ENCODE results near the gene ACP6.

ACP6 gene

GRCh38 chr1:147676311-147677085 is 6.2 kb upstream of the ACP6 start:
- no peaks in the 10 kb centered on the region for H3K36me3 ChIP-seq (ENCODE audit: insufficient read depth, low read length)
- H2AFZ ChIP-seq (ENCODE audit: low read depth, low read length): no peak overlapping the region
- H4K20me1 ChIP-seq (ENCODE audit: insufficient read depth, low read length): no peaks in the 10 kb centered on the region
- no peaks in the 10 kb centered on the region for H3K27me3 ChIP-seq (ENCODE audit: insufficient read depth, low read length, poor library complexity)
- no peak overlapping the region for H3K4me3 ChIP-seq (ENCODE audit: low read depth in 1 of 2, low read length in 2 of 2)
- no peaks in the 10 kb centered on the region for H3K79me2 ChIP-seq (ENCODE audit: insufficient read depth, low read length)
- H3K4me2 ChIP-seq (ENCODE audit: insufficient read depth, low read length): no peak overlapping the region
- no peak overlapping the region for H3K27ac ChIP-seq (ENCODE audit: low read length)
- peaks cover 19% of the 10 kb centered on the region for H3K9me3 ChIP-seq (ENCODE audit: insufficient read depth, low read length, severe bottlenecking)
- ATAC-seq (ENCODE audit: insufficient read depth, low read depth) (no peak), DNase-seq (no peak)
- no peaks in the 10 kb centered on the region for H3K4me1 ChIP-seq (ENCODE audit: insufficient read depth, low read length)
- TF ChIP-seq EZH2 (IDR thresholded peaks at IDR 0.05; ENCODE audit: borderline replicate concordance, low read depth, low read length, severe bottlenecking) (no peak), CTCF (IDR thresholded peaks at IDR 0.05; ENCODE audit: borderline replicate concordance, extremely low read depth, low read length, poor library complexity, severe bottlenecking) (no peak)
- H3K9ac ChIP-seq (ENCODE audit: low read depth, low read length): no peak overlapping the region

DNA sequence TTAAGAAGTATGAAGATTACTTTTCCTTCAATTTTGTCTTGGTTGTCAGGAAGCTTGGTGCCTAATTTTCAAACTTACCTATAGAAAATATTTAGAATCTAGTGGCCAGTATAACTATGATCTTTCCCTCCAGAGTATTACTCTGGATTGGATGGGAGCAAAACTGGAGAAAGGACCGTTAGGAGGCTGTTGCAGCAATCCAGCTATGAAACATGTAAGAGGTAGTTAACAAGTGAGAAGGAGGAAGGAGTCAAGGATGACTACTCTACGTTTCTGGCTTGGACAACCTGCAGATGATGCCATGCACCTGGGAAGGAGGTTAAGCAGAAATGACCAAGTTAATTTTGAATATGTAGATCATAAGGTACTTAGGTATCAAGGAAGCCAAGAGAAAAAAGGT is 3.5 kb upstream of the ACP6 start:
- H3K4me1 ChIP-seq (ENCODE audit: insufficient read depth, low read length): peaks cover 17% of the 10 kb centered on the region
- no peak for TF ChIP-seq EZH2 (IDR thresholded peaks at IDR 0.05; ENCODE audit: borderline replicate concordance, low read depth, low read length, severe bottlenecking)
- TF ChIP-seq CTCF (IDR thresholded peaks at IDR 0.05; ENCODE audit: borderline replicate concordance, extremely low read depth, low read length, poor library complexity, severe bottlenecking): no peak

DNA sequence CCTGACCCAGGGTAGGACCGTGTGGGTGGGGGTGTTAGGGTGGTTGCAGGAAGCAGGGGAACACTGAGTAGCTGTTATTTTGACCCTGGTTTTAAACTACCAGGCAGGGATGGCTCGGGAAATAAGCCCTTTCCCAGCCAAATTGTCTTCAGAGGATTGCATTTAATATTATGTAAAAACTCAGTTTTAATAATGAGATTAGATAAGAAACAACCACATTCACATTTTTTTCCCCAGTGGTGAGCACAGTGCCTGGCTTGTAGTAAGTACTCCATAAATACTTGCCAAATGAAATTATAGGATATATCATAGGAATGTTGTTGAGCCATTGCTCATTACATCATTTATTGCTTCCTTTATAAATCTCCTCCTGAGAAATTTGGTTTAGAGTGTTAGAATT is 3.1 kb upstream of the ACP6 start:
- no peak overlapping the region for H3K4me2 ChIP-seq (ENCODE audit: insufficient read depth, low read length)
- no peak overlapping the region for H3K27ac ChIP-seq (ENCODE audit: low read length)
- H3K4me3 ChIP-seq (ENCODE audit: low read depth in 1 of 2, low read length in 2 of 2): no peak overlapping the region
- no peak for TF ChIP-seq CTCF (IDR thresholded peaks at IDR 0.05; ENCODE audit: borderline replicate concordance, extremely low read depth, low read length, poor library complexity, severe bottlenecking)
- no peak for TF ChIP-seq EZH2 (IDR thresholded peaks at IDR 0.05; ENCODE audit: borderline replicate concordance, low read depth, low read length, severe bottlenecking)
- H3K27me3 ChIP-seq (ENCODE audit: insufficient read depth, low read length, poor library complexity): no peaks in the 10 kb centered on the region
- H2AFZ ChIP-seq (ENCODE audit: low read depth, low read length): no peak overlapping the region
- H3K79me2 ChIP-seq (ENCODE audit: insufficient read depth, low read length): no peaks in the 10 kb centered on the region
- no peak overlapping the region for H3K9ac ChIP-seq (ENCODE audit: low read depth, low read length)
- H3K36me3 ChIP-seq (ENCODE audit: insufficient read depth, low read length): no peaks in the 10 kb centered on the region
- no peaks in the 10 kb centered on the region for H4K20me1 ChIP-seq (ENCODE audit: insufficient read depth, low read length)
- H3K9me3 ChIP-seq (ENCODE audit: insufficient read depth, low read length, severe bottlenecking): peaks cover 14% of the 10 kb centered on the region
- DNase-seq (no peak), ATAC-seq (ENCODE audit: insufficient read depth, low read depth) (no peak)
- peaks cover 21% of the 10 kb centered on the region for H3K4me1 ChIP-seq (ENCODE audit: insufficient read depth, low read length)

More for the DNA sequence above, 3.5 kb upstream of the ACP6 start:
- Histone ChIP-seq H3K79me2 (ENCODE audit: insufficient read depth, low read length) (no peaks in the 10 kb centered on the region), H3K27ac (ENCODE audit: low read length) (no peak overlapping the region), H3K4me3 (ENCODE audit: low read depth in 1 of 2, low read length in 2 of 2) (no peak overlapping the region), H3K9ac (ENCODE audit: low read depth, low read length) (no peak overlapping the region), H2AFZ (ENCODE audit: low read depth, low read length) (no peak overlapping the region), H3K9me3 (ENCODE audit: insufficient read depth, low read length, severe bottlenecking) (peaks cover 17% of the 10 kb centered on the region), H4K20me1 (ENCODE audit: insufficient read depth, low read length) (no peaks in the 10 kb centered on the region), H3K4me2 (ENCODE audit: insufficient read depth, low read length) (no peak overlapping the region), H3K27me3 (ENCODE audit: insufficient read depth, low read length, poor library complexity) (no peaks in the 10 kb centered on the region), H3K36me3 (ENCODE audit: insufficient read depth, low read length) (no peaks in the 10 kb centered on the region)
- DNase-seq (no peak), ATAC-seq (ENCODE audit: insufficient read depth, low read depth) (no peak)

All from DND-41 (cell line).